ENCODE data around the gene UBAC2. TPM values are rescaled to one million over a fixed set of nuclear protein-coding genes. Genes with fewer than 3 reads are reported as not detected.

Gene UBAC2
- total RNA-seq, 2 experiments from 2014 or later, result 26.8 to 28.5 TPM

DNA sequence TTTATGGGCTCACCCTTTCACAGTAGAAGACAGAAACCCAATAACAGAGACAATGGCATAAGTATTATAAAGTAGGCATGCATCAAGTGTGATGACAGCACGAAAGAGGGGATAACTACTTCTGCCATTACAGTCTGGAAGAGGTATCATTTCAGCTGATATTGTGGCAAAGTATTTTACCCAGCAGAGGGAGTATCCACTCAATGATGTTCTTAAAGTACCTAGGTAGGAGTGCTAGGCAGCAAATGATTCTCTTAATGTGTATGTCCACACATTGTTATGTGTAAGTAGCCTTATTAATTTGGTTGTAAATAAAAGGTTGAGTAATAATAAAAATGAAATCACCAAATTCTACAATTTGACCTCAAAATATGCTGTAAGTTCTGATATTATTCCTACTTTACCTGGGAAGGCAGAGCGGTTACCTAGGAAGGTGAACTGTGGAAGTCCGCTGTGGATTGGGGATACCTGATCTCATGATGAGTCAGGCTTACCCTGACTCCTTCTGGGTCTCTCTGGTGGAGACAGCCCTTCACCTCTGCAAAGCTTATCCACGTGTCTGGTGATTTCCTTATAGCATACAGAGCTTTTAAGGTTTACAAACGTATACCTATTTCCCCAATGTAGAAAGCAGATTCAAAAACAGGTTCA is 4.1 kb upstream of the UBAC2 start:
- intact Hi-C loops (cut with micrococcal nuclease; ENCODE audit: unreplicated experiment), result loop anchor here (10.0 kb wide), 1 partner anchor 308 kb away; the partner anchor contains the start of gene TM9SF2
- DNase-seq (ENCODE audit: low spot score), result peak; percentile 49
- H3K4me3 ChIP-seq (ENCODE audit: low read depth, low read length, poor library complexity, severe bottlenecking), result no peak overlapping the region

DNA sequence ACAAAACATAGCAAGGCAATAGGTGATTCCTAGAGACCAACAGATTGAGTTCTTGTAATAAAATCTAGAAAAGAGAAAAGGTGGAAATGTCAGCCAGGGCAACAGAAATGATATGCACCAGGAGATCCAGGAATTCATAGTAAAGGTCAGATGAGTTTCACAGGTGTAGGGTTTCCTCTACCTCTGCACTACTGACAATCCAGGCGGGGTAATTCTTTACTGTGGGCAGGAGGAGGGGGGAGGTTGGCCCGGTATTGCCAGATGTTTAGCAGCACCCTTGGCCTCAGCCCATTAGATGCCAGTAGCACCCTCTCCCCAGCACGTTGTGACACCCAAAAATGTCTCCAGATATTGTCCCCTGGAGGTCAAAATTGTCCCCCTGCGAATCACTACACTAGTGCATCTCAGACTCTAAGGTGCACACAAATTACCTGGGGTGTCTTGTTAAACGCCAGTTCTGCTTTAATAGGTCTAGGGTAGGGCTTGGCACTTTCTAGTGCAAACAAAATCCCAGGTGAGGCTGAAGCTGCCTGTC is 3.5 kb upstream of the UBAC2 start:
- BruUV-seq (replicated peaks), result no TSS peak
- Histone ChIP-seq H3K9me3 (ENCODE audit: low read length) (no peaks in the 10 kb centered on the region), H3K4me2 (ENCODE audit: low read length) (peak overlapping the region; percentile 52; the same call in 1 of the 2 replicates), H3K36me3 (ENCODE audit: insufficient read depth, low read length) (no peaks in the 10 kb centered on the region), H3K79me2 (ENCODE audit: insufficient read depth, low read depth, low read length) (peaks cover 20% of the 10 kb centered on the region; the same call in 1 of the 2 replicates), H2AFZ (ENCODE audit: low read length) (no peak overlapping the region), H3K9me2 (ENCODE audit: insufficient read depth, low read length) (no peaks in the 10 kb centered on the region), H3K4me3 (ENCODE audit: low read depth, low read length, poor library complexity, severe bottlenecking) (no peak overlapping the region), H4K20me1 (ENCODE audit: insufficient read depth, low read length) (peaks cover 3% of the 10 kb centered on the region), H3K27ac (ENCODE audit: low read depth, low read length, poor library complexity, severe bottlenecking) (no peak overlapping the region), H3K4me1 (ENCODE audit: insufficient read depth, low read length, poor library complexity, severe bottlenecking) (peaks cover 21% of the 10 kb centered on the region)
- no peak for DNase-seq (ENCODE audit: low spot score)
- ChIA-PET POLR2A (interaction anchor here (0.6 to 0.9 kb wide), 2 partner anchors 61 to 394 kb away, joined by 3 to 5 read pairs; partner anchors contain the start of gene GPR18), CTCF (ENCODE audit: unreplicated experiment) (interaction anchor here (0.6 kb wide), 1 partner anchor 240 kb away, joined by 3 read pairs; no protein-coding TSS in a partner anchor)
- TF ChIP-seq, protein P1, sequence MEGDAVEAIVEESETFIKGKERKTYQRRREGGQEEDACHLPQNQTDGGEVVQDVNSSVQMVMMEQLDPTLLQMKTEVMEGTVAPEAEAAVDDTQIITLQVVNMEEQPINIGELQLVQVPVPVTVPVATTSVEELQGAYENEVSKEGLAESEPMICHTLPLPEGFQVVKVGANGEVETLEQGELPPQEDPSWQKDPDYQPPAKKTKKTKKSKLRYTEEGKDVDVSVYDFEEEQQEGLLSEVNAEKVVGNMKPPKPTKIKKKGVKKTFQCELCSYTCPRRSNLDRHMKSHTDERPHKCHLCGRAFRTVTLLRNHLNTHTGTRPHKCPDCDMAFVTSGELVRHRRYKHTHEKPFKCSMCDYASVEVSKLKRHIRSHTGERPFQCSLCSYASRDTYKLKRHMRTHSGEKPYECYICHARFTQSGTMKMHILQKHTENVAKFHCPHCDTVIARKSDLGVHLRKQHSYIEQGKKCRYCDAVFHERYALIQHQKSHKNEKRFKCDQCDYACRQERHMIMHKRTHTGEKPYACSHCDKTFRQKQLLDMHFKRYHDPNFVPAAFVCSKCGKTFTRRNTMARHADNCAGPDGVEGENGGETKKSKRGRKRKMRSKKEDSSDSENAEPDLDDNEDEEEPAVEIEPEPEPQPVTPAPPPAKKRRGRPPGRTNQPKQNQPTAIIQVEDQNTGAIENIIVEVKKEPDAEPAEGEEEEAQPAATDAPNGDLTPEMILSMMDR (conservative IDR thresholded peaks at IDR 0.05; ENCODE audit: low read length), result no peak
- no peak for TF ChIP-seq EZH2phosphoT487 (IDR thresholded peaks at IDR 0.05; ENCODE audit: borderline replicate concordance, low read depth, low read length)
- intact Hi-C loops (cut with micrococcal nuclease; ENCODE audit: unreplicated experiment), result loop anchor here (10.0 kb wide), 1 partner anchor 308 kb away; the partner anchor contains the start of gene TM9SF2

More for the DNA sequence above, 4.1 kb upstream of the UBAC2 start:
- Histone ChIP-seq H3K27ac (ENCODE audit: low read depth, low read length, poor library complexity, severe bottlenecking) (no peak overlapping the region), H3K79me2 (ENCODE audit: insufficient read depth, low read depth, low read length) (peaks cover 15% of the 10 kb centered on the region; the same call in 1 of the 2 replicates), H4K20me1 (ENCODE audit: insufficient read depth, low read length) (no peaks in the 10 kb centered on the region), H3K4me2 (ENCODE audit: low read length) (peak overlapping the region; percentile 52; the same call in 1 of the 2 replicates), H3K9me3 (ENCODE audit: low read length) (no peaks in the 10 kb centered on the region), H3K36me3 (ENCODE audit: insufficient read depth, low read length) (no peaks in the 10 kb centered on the region), H2AFZ (ENCODE audit: low read length) (no peak overlapping the region), H3K4me1 (ENCODE audit: insufficient read depth, low read length, poor library complexity, severe bottlenecking) (peaks cover 25% of the 10 kb centered on the region), H3K9me2 (ENCODE audit: insufficient read depth, low read length) (no peaks in the 10 kb centered on the region)
- CTCF ChIA-PET (ENCODE audit: unreplicated experiment), result interaction anchor here (0.6 kb wide), 1 partner anchor 240 kb away, joined by 3 read pairs; no protein-coding TSS in a partner anchor
- BruUV-seq (replicated peaks), result no TSS peak
- POLR2A ChIA-PET, result no interaction called here
- no peak for TF ChIP-seq EZH2phosphoT487 (IDR thresholded peaks at IDR 0.05; ENCODE audit: borderline replicate concordance, low read depth, low read length)
- TF ChIP-seq, protein P1 (conservative IDR thresholded peaks at IDR 0.05; ENCODE audit: low read length), result peak; percentile 65

Measured in OCI-LY7 (cell line).